SK-N-DZ (cell line): ENCODE results near the gene LCE1F. TPM values are rescaled to one million over a fixed set of nuclear protein-coding genes. Genes with fewer than 3 reads are reported as not detected.

Source experiments
- DNase-seq: peaks from one replicate; pipeline ENCODE4 v3.0.0-alpha.2; 2015; ENCODE audit warnings: low spot score
- polyA plus RNA-seq, 2 experiments: library from polyadenylated mRNA; depleted of rRNA; stranded (reverse); fragments of >200 nt; gene quantifications; 2 replicates each; pipeline ENCODE4 v1.2.3, GENCODE V29; 2014

LCE1F gene, protein sequence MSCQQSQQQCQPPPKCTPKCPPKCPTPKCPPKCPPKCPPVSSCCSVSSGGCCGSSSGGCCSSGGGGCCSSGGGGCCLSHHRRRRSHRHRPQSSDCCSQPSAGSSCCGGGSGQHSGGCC
- not detected in 2 replicates for polyA plus RNA-seq (2014; cell fraction: cytosol; rRNA removed)
- not detected in 2 replicates for polyA plus RNA-seq (2014; cell fraction: nucleus; rRNA removed)

DNA sequence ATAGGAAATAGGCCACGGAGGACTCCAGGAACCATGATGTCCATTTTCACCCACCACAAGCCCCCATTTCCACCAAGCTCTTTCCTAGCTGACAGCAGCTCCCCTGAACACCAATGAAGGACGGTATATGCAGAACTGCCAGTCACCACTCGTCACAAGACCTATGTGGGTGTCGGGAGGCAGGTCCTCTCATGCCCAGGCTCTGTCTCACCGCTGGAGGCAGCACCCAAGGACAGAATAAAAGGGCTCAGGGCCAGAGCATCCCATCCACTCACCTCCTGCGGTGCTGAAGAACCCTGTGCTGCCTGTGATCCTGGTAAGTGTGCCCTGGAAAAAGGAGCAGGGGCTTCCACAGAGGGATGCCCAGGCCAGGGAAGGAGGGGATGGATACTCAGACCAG, at the start of gene LCE1F:
Gene LCE1F, plus strand, starts transcription at position 266 of the 400 bp plus-strand sequence. CDS start 1,232 bp downstream, outside the sequence.
- no peak for DNase-seq

DNA sequence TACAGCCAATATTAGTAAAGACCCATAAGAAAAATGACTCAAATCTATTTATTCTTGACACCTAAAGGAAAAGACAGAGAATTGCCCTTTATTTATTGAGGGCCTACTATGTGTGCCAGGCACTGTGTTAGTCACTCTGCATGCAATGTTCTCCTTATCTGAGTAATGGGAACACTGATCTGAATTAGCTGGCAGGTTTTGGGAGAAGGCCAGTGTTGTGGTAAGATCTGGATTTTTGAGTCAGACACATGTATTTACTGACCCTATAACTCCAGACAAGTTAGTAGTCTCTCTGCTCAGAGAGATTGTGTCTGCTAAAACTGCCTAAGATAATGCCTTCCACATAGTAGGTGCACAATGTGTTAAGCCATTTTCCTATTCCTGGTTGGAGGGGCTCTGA, 49.7 kb upstream of the LCE1F start:
- DNase-seq: no peak

DNA sequence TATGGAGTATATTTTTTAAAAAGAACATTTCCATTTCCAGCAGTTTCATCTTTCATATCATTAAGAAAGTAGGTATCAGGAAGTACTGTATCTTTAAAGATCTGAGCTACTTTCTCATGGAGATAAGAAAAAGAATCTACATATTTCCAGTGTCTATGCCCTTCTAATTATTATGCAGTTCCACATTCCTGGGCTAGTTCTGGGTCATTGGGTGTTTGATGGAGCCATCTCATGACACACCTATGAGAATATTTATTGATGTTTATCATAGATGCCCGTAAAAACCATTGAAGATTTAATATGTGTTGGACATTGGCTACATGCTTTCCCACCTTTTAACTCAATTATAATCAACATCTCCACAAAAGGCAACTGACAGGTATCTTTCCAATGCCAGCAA, 46.0 kb upstream of the LCE1F start:
- DNase-seq: no peak

DNA sequence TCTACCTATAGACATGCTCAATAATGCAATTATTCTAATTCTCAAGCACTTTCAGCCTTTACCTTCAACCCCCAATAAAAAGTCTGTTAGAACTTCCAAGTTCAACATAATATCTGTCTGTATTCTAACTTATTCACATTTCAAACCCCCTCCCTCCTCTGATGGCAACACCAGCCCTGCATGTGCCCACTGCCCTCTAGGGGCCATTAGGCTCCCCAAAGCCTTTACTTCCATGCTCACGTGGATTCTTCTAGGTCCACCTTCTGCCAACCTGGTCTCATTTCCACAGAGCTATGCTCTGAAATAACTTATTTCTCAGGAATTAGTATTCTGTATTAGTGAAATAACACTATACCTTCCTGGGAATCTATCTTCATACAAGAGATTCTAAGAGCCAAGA, 39.3 kb upstream of the LCE1F start:
- no peak for DNase-seq

GRCh38 chr1:152737997-152738396, 36.9 kb upstream of the LCE1F start:
- DNase-seq: no peak

GRCh38 chr1:152739841-152740240, 35.1 kb upstream of the LCE1F start:
- DNase-seq: no peak

DNA sequence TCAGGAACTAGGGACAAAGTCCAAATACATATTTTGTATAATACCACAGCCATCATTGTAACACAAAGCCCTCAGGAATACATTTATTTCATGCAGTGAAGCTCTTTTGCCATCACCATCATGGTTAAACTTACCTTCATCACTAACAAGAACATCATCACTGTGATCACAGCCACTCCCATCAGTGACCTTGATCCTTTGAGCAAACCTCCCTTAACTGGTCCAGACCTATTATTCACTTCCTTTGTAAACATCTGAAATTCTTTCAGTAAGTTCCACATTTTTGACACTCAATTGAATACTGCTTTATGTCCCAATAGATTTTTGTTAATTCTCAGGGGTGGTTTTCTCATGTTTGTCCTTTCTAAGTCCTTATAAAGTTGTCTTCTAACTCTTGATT, 33.3 kb upstream of the LCE1F start:
- no peak for DNase-seq

GRCh38 chr1:152743371-152744145, 31.4 kb upstream of the LCE1F start:
- no peak for DNase-seq

GRCh38 chr1:152745289-152745704, 29.6 kb upstream of the LCE1F start:
- no peak for DNase-seq

DNA sequence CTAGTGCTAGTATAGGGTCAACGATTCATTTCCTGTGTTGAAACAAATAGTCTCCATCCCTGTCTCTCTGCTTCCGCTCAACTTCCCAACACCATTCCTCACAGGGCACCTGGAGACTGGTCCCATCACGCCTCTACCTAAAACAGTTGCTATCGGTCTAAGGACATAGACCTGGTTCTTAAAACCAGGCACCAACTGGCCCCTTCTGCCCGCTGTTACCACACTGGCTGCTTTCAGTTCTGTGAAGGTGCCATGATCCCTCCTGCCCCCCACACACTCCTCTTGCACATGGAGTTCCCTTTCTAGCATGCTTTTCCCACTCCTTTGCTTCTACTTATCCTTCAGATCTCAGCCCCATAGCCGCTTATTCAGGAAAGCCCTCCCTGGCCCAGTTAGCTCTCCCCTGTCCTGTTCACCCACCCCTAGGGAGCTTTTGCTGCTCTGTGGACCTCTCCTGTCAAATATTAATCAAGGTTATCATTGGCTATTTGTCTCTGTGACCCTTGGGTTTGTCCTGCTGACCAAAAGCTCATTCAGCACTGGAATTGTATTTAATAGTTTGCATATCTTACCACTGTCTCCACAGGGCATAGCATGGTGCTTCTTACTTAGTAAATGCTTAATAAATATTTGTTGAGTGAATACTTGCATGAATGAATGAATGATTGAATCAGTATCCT, 29.0 kb upstream of the LCE1F start:
- no peak for DNase-seq

- DNase-seq: no peak
These were observed 27.1 kb upstream of the LCE1F start for GRCh38 chr1:152747831-152748230.

GRCh38 chr1:152752225-152752624, 22.7 kb upstream of the LCE1F start:
- DNase-seq: no peak

- no peak for DNase-seq
These were observed 21.4 kb upstream of the LCE1F start for GRCh38 chr1:152753586-152753985.

- DNase-seq: no peak
These were observed 18.1 kb upstream of the LCE1F start for GRCh38 chr1:152756872-152757271.

DNA sequence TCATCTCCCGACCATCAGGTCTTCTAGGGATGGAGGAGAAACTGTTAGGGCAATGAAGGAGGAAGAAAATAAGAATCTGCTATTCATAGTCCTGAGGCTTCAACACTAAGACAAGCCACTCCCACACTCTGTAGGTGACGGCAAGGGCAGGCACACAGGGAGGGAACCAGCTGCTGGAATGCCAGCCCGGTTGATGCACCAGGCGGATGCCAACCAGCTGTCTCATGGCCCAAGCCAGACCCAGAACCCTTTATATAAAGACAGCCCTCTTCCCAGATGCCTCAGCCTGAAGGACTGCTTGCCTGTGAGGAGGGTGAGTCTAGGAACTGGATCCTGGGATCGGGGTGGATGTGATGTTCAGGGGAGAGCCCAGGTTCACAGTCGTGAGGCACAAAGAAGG, 17.2 kb upstream of the LCE1F start, which contains the start of gene KPRP:
Gene KPRP, plus strand, starts transcription at position 279 of the 400 bp plus-strand sequence. CDS start 1,564 bp downstream, outside the sequence.
- no peak for DNase-seq

- DNase-seq: no peak
These were observed 16.3 kb upstream of the LCE1F start for GRCh38 chr1:152758636-152759035.

- no peak for DNase-seq
These were observed 15.3 kb upstream of the LCE1F start for GRCh38 chr1:152759453-152760173.

- DNase-seq: no peak
These were observed 14.3 kb upstream of the LCE1F start for GRCh38 chr1:152760551-152761190.

DNA sequence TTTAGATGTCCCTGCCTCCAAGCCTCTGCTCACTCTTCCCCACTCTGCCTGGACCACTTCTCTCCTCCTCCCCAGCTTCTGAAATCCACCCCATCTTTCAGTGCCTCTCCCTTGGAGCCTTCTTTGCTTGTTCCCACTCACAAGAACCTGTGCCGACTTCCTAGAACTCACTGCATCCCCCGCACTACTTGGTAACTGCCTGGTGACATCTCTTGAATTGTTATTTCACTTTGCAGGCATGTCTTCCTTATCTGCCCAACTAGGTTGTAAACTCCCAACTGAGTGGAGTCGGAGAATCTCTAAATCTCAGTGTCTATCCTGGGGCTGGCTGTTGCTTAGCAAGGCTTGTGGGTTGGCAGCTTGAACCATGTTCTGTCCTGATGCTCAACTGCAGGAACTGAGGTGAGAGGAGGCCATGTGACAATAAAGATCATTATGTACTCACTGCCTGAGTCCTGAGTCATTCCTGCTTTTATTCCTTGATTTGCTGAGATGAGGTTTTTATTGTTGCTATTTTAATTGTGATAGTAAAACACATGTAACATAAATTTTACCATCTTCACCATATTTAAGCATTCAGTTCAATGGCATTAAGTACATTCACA, 13.2 kb upstream of the LCE1F start:
- DNase-seq: no peak

GRCh38 chr1:152768847-152769533, 6.0 kb upstream of the LCE1F start:
- no peak for DNase-seq
